Tibial nerve (tissue), 4 donors: Measurements from ENCODE around the gene SKAP2. TPM values are rescaled to one million over a fixed set of nuclear protein-coding genes. Genes with fewer than 3 reads are reported as not detected.
"Not testable (repeated sequence)": the region's sequence is repeated elsewhere in the genome, so short reads cannot be mapped to it uniquely, and the experiment has no call there.

ENCODE experiments used
- DNase-seq, 2 donors: peaks; one replicate each; pipeline ENCODE4 v3.0.0-alpha.2; 2019; ENCODE audit warnings: low spot score in 2 of 2
- H3K27ac ChIP-seq, 4 donors: fragments of 200-600 bp; sonication (generic) in 3 of 4; one replicate each; pipeline ENCODE4 v1.5.1; 2017 to 2019; ENCODE audit warnings: mild to moderate bottlenecking in 1 of 4
- H3K27me3 ChIP-seq, 2 donors: fragments of 200-600 bp; sonication (generic) in 1 of 2; one replicate each; pipeline versions ENCODE4 v1.5.1 to v1.6.0; 2017 to 2019
- H3K36me3 ChIP-seq, 3 donors: fragments of 200-600 bp; sonication (generic); one replicate each; pipeline ENCODE4 v1.5.1; 2018 to 2019
- H3K4me1 ChIP-seq, 4 donors: fragments of 200-600 bp; sonication (generic) in 3 of 4; one replicate each; pipeline ENCODE4 v1.5.1; 2017 to 2019
- H3K4me3 ChIP-seq, 4 donors: fragments of 200-600 bp; sonication (generic) in 3 of 4; one replicate each; pipeline ENCODE4 v1.5.1; 2017 to 2019; ENCODE audit warnings: mild to moderate bottlenecking in 1 of 4, moderate library complexity in 1 of 4
- H3K9me3 ChIP-seq, 4 donors: fragments of 200-600 bp; sonication (generic) in 3 of 4; one replicate each; pipeline ENCODE4 v1.5.1; 2017 to 2019
- CTCF ChIP-seq, 5 experiments: fragments of 200-600 bp in 3 of 5; fragments of 450-650 bp in 2 of 5; sonication (generic) in 3 of 5; IDR thresholded peaks; one replicate each; pipeline ENCODE4 v1.5.1; 2016 to 2019; ENCODE audit warnings: antibody characterized with exemption in 5 of 5, mild to moderate bottlenecking in 3 of 5, moderate library complexity in 2 of 5
- EP300 ChIP-seq, 2 donors: sonication (generic); formaldehyde crosslinking; IDR thresholded peaks; one replicate each; pipeline ENCODE4 v1.6.1; 2017; ENCODE audit warnings: antibody characterized with exemption in 2 of 2, mild to moderate bottlenecking in 1 of 2
- POLR2A ChIP-seq, 2 donors: fragments of 450-650 bp; IDR thresholded peaks; one replicate each; pipeline ENCODE4 v1.6.1; 2017; ENCODE audit warnings: antibody characterized with exemption in 2 of 2, mild to moderate bottlenecking in 2 of 2, moderate library complexity in 2 of 2
- WGBS, 2 donors: methylation state at CpG; one replicate each; pipeline ENCODE4 v1.1.5; 2018; 5-methylcytosine and 5-hydroxymethylcytosine counted together
- total RNA-seq, 4 donors: library from RNA; depleted of rRNA; stranded (reverse); fragments of >200 nt; gene quantifications; one replicate each; pipeline ENCODE4 v1.1.0, GENCODE V29; 2016

The SKAP2 gene
- total RNA-seq, 4 donors from 2014 or later = 14.1 to 33.7 (median 27.6) TPM

DNA sequence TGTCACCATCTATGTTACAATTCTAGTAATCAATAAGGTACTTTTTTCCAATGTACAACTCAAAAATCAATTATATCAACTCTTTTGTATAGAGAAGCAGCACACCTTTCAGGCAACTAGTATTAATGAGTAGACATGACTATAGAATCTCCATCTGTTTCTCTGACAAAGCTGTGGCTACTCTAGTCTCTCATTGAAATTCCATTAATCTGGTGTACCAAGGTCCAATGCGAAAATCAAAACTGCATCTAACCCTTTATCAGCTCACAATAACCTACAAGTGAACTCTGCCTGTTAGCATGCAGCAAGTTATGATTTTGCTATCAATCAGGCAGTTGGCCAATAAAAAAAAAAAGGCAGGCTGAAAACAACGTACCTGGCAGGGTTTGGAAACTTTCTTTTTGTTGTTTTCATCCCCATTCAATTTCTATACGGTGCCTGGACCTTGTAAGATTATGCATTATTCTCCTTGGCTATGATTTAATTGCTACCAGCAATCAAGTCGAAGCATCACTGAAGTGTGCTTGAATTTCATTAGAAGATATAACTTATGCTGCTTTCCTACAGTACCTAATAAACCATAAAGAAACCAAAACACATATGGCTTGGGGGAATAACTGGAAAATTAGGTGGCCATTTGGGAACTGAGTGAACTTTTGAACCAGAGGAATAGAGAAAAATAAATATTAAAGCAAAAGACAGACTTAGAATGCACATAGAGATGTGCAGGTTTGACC, 23.2 kb downstream of the SKAP2 start:
- Histone ChIP-seq H3K27me3 (no peaks in the 10 kb centered on the region), H3K36me3 (peaks cover 0 to 11% (median 0%) of the 10 kb centered on the region in 3 donors), H3K4me1 (no peaks in the 10 kb centered on the region), H3K27ac (no peak overlapping the region), H3K4me3 (no peak overlapping the region), H3K9me3 (peaks cover 0 to 7% (median 0%) of the 10 kb centered on the region in 4 donors)
- TF ChIP-seq POLR2A (IDR thresholded peaks at IDR 0.05) = no peak
- TF ChIP-seq EP300 (IDR thresholded peaks at IDR 0.05) = no peak
- TF ChIP-seq CTCF (IDR thresholded peaks at IDR 0.05) = no peak
- 82 to 84% methylated on average over 4 of the region's 4 CpGs for WGBS, 2 donors
- DNase-seq = no peak

DNA sequence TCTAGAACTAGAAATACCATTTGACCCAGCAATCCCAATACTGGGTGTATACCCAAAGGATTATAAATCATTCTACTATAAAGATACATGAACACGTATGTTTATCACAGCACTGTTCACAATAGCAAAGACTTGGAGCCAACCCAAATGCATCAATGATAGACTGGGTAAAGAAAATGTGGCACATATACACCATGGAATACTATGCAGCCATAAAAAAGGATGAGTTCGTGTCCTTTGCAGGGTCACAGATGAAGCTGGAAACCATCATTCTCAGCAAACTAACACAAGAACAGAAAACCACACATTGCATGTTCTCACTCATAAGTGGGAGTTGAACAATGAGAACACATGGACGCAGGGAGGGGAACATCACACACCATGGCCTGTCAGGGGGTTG, 27.6 kb downstream of the SKAP2 start:
- Histone ChIP-seq H3K9me3 (peaks cover 0 to 16% (median 3%) of the 10 kb centered on the region in 4 donors), H3K36me3 (peaks cover 0 to 23% (median 0%) of the 10 kb centered on the region in 3 donors)
- DNase-seq, H3K4me1 ChIP-seq, H3K4me3 ChIP-seq, H3K27ac ChIP-seq, H3K27me3 ChIP-seq: not testable (repeated sequence)
- WGBS, 2 donors = 96 to 98% methylated on average over 3 of the region's 3 CpGs

DNA sequence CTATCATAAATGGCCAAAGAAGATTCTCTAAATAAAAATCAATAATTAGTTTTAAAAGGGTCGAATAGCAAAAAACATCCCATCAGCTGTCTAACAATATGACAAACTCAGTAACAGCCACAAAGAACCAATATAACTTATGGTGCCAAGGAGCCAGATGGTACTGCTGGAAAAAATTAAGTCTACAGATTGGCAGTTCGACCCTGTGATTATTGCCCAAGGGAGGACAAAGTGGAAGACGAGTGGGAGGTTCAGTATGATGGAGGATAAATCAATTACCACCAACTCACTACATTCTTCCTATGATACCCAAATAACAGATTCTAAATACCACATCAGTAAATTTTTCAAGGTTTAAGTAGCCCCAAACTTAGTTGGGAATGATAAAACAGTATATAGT, 49.0 kb downstream of the SKAP2 start:
- Histone ChIP-seq H3K36me3 (no peaks in the 10 kb centered on the region), H3K27me3 (no peaks in the 10 kb centered on the region), H3K4me3 (no peak overlapping the region), H3K9me3 (no peaks in the 10 kb centered on the region), H3K27ac (no peak overlapping the region), H3K4me1 (peaks cover 0 to 12% (median 0%) of the 10 kb centered on the region in 4 donors)
- DNase-seq = no peak
- TF ChIP-seq CTCF (IDR thresholded peaks at IDR 0.05) (no peak), POLR2A (IDR thresholded peaks at IDR 0.05) (no peak), EP300 (IDR thresholded peaks at IDR 0.05) (no peak)
- WGBS, 2 donors = 64 to 67% methylated on average over 3 of the region's 3 CpGs

- H3K9me3 ChIP-seq = no peaks in the 10 kb centered on the region
- H3K4me3 ChIP-seq = no peak overlapping the region
- TF ChIP-seq CTCF (IDR thresholded peaks at IDR 0.05) (no peak), EP300 (IDR thresholded peaks at IDR 0.05) (peak in 1 of 2 donors; percentile 12)
- peaks cover 0 to 12% (median 0%) of the 10 kb centered on the region in 4 donors for H3K4me1 ChIP-seq
- DNase-seq = no peak
- no peak overlapping the region for H3K27ac ChIP-seq
- H3K27me3 ChIP-seq = no peaks in the 10 kb centered on the region
- 49 to 52% methylated on average over 2 of the region's 2 CpGs for WGBS, 2 donors
- no peaks in the 10 kb centered on the region for H3K36me3 ChIP-seq
These were observed 51.0 kb downstream of the SKAP2 start for GRCh38 chr7:26813432-26813831.

GRCh38 chr7:26794541-26794940, 69.8 kb downstream of the SKAP2 start:
- no peaks in the 10 kb centered on the region for H3K4me1 ChIP-seq
- no peak overlapping the region for H3K4me3 ChIP-seq
- DNase-seq = no peak
- no peak for TF ChIP-seq EP300 (IDR thresholded peaks at IDR 0.05)
- TF ChIP-seq POLR2A (IDR thresholded peaks at IDR 0.05) = no peak
- TF ChIP-seq CTCF (IDR thresholded peaks at IDR 0.05) = no peak
- H3K27ac ChIP-seq = no peak overlapping the region
- no peaks in the 10 kb centered on the region for H3K27me3 ChIP-seq
- WGBS, 2 donors = 93 to 94% methylated on average over 2 of the region's 2 CpGs
- H3K36me3 ChIP-seq = no peaks in the 10 kb centered on the region
- H3K9me3 ChIP-seq = no peaks in the 10 kb centered on the region
